Activated T-cell treated with anti-CD3 and anti-CD28 coated beads, Interleukin-2, amount 50 U/mL, for 1 hour (primary cell): ENCODE measurements around the gene PCDHA4.
"Not testable (repeated sequence)": the region's sequence is repeated elsewhere in the genome, so short reads cannot be mapped to it uniquely, and the experiment has no call there.

Experiments
- DNase-seq: peaks from one replicate; pipeline ENCODE4 v3.0.0-alpha.2; 2020

The PCDHA4 gene

DNA sequence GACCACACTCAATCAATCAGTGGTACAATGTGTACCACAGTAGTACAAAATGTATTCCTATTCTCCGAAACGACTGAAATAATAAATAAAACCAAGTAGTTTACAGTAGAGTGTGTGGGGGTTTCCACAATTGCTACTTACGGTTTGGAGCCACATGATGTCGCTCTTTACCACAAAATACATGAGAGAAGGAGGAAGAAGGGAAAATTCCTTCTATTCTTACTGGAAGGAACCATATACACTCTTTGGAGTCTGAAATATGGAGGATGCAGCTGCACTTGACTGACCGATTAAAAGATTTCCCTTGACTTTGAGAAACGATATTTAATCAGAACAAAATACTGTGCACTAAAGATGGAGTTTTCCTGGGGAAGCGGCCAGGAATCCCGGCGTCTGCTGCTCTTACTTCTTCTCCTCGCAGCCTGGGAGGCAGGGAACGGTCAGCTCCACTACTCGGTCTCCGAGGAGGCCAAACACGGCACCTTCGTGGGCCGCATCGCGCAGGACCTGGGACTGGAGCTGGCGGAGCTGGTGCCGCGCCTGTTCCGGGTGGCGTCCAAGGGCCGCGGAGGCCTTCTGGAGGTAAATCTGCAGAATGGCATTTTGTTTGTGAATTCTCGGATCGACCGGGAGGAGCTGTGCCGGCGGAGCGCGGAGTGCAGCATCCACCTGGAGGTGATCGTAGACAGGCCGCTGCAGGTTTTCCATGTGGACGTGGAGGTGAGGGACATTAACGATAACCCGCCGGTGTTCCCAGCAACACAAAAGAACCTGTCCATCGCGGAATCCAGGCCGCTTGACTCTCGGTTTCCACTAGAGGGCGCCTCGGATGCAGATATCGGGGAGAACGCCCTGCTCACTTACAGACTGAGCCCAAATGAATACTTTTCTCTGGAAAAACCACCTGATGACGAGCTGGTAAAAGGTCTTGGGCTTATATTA lies at the start of gene PCDHA4:
Gene PCDHA4, plus strand, starts transcription at position 235 of the 942 bp plus-strand sequence.
- no peak for DNase-seq

DNA sequence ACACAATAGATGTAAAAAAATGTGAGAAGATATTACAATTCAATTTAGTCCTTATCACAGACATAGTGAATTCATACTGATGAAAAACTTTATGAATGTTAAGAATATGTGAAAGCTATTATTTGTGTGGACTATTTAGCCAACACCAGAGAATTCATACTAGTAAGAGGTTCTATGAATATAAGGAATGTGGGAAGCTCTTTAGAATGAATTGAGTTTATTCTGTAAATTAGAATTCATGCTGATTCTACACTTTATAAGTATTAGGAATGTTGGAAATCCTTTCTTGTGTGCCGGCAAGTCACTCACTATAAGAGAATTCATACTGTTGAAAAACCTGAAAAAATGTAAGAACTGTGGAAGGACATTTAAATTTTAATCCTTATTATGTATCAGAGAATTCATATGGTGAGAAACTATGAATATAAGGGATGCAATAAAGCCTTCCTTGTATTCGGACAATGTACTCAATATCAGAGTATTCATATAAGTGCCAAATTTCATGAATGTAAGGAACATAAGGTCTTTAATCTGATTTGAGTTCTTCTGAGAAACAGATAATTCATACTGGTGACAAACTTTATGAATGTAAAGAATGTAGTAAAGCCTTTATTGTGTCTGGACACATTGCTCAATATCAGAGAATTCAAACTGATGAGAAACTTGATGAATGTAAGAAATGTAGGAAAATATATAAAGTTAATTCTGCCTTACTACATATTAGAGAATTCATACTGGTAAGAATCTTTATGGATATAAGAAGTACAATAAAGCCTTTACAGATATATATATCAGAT lies 42.5 kb upstream of the PCDHA4 start:
- DNase-seq, result no peak

DNA sequence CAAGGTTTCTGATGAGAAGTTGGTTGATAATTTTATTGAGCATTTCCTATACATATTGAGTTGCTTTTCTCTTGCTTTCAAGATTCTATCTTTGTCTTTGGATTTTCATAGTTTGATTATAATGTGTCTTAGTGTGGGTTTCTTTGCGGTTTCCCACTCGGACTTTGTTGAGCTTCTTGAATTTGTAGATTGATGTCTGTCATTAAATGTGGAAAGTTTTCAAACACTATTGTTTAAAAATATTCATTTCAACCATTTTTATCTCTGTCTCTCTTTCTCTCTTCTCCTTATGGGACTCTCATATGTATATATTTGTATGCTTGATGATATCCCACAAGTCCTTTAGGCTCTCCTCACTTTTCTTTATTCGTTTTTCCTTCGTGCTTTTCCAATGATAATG lies 39.4 kb upstream of the PCDHA4 start:
- DNase-seq, result no peak

DNA sequence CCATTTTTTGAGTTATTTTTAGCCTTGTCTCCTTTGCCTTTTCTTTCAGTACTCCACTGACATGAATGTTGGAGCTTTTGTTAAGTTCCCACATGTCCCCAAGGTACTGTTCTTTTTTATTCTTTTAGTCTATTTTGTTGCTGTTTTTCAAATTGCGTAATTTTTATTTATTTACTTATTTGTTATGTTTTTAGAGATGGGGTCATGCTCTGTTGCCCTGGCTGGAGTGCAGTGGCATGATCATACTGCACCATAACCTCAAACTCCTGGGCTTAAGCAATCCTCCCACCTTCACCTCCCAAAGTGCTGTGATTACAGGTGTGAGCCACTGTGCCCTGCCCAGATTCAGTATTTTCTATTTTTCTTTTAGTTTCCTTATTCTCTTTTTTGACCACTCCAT lies 26.4 kb upstream of the PCDHA4 start:
- no peak for DNase-seq

DNA sequence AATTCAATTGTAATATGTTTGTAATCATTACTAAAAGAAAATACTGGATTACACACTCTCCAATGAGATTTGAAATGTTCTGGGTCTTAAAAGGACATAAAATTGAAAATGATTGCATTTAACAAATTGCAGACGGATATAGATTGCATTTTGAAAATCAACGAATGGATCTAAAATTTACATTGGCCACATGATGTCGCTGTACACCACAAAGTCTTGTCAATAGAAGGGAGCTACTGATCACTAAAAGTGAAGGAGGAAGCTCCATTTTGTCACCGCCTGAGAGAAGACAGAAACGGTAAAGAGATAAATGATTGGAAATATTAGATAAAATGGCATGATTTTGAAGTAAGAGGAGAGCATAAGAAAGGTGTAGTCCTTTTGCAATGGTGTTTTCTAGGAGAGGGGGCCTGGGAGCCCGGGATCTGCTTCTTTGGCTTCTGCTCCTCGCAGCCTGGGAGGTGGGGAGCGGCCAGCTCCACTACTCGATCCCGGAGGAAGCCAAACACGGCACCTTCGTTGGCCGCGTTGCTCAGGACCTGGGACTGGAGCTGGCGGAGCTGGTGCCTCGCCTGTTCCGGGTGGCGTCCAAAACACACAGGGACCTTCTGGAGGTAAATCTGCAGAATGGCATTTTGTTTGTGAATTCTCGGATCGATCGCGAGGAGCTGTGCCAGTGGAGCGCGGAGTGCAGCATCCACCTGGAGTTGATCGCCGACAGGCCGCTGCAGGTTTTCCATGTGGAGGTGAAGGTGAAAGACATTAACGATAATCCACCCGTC lies 20.8 kb upstream of the PCDHA4 start, which contains the start of gene PCDHA1:
Gene PCDHA1, plus strand, starts transcription at position 236 of the 782 bp plus-strand sequence.
- no peak for DNase-seq

DNA sequence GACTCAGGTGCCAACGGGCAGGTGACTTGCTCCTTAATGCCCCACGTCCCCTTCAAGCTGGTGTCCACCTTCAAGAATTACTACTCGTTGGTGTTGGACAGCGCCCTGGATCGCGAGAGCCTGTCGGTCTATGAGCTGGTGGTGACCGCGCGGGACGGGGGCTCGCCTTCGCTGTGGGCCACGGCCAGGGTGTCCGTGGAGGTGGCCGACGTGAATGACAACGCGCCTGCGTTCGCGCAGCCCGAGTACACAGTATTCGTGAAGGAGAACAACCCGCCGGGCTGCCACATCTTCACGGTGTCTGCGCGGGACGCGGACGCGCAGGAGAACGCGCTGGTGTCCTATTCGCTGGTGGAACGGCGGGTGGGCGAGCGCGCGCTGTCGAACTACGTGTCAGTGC lies 19.4 kb upstream of the PCDHA4 start:
- not testable (repeated sequence) for DNase-seq

DNA sequence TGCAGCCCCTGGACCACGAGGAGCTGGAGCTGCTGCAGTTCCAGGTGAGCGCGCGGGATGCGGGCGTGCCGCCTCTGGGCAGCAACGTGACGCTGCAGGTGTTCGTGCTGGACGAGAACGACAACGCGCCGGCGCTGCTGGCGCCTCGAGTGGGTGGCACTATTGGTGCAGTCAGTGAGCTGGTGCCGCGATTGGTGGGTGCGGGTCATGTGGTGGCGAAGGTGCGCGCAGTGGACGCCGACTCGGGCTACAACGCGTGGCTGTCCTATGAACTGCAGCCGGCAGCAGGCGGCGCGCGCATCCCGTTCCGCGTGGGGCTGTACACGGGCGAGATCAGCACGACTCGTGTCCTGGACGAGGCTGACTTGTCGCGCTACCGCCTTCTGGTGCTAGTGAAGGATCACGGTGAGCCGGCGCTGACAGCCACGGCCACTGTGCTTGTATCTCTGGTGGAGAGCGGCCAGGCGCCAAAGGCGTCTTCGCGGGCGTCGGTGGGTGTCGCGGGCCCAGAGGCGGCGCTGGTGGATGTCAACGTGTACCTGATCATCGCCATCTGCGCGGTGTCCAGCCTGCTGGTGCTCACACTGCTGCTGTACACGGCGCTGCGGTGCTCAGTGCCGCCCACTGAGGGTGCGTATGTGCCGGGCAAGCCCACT lies 18.9 kb upstream of the PCDHA4 start:
- DNase-seq, result not testable (repeated sequence)

DNA sequence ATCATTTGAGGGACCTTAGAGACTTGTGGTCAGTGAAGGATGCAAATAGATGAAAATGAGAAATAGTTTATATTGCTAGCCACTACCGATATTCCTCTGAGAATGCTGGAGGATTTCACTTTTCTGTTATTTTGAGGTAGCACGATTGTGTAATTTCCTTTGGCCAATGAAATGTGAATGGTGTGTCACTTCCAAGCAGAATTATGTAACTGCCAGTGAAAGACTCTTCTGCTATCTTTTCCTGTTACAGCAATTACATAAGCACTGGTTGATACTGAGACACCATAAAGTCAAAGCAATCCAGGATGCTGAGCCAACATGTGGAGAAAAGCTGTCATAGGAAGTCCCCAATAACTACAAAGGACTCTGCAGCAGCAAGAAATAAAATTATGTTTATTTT lies 15.8 kb upstream of the PCDHA4 start:
- DNase-seq, result no peak

DNA sequence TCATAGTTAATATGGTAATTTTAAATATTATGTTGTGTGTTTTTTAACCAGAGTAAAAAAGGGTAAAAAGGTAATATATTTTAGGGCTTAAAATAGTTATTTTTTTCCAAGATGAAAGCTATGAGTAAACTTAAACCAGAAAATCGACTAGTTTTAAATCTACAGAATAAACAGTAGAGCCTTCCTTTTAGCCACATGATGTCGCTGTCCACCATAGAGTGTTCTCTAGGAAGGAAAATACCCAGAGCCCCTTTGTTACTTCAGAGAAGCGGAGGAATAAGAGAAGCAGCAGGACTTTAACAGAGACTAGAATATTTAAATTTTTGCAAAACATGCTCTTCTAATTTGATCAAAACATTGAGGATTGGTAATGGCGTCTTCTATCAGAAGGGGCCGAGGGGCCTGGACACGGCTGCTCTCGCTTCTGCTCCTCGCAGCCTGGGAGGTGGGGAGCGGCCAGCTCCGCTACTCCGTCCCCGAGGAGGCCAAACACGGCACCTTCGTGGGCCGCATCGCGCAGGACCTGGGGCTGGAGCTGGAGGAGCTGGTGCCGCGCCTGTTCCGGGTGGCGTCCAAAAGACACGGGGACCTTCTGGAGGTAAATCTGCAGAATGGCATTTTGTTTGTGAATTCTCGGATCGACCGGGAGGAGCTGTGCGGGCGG lies 12.1 kb upstream of the PCDHA4 start, which contains the start of gene PCDHA2:
Gene PCDHA2, plus strand, starts transcription at position 258 of the 664 bp plus-strand sequence.
- DNase-seq, result no peak

DNA sequence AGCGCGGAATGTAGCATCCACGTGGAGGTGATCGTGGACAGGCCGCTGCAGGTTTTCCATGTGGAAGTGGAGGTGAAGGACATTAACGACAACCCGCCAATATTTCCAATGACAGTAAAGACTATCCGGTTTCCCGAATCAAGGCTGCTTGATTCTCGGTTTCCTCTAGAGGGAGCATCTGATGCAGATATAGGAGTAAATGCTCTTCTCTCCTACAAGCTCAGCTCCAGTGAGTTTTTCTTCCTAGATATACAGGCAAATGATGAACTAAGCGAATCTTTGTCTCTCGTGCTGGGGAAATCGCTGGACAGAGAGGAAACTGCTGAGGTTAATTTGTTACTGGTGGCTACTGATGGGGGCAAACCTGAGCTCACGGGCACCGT lies 11.6 kb upstream of the PCDHA4 start:
- DNase-seq, result no peak

DNA sequence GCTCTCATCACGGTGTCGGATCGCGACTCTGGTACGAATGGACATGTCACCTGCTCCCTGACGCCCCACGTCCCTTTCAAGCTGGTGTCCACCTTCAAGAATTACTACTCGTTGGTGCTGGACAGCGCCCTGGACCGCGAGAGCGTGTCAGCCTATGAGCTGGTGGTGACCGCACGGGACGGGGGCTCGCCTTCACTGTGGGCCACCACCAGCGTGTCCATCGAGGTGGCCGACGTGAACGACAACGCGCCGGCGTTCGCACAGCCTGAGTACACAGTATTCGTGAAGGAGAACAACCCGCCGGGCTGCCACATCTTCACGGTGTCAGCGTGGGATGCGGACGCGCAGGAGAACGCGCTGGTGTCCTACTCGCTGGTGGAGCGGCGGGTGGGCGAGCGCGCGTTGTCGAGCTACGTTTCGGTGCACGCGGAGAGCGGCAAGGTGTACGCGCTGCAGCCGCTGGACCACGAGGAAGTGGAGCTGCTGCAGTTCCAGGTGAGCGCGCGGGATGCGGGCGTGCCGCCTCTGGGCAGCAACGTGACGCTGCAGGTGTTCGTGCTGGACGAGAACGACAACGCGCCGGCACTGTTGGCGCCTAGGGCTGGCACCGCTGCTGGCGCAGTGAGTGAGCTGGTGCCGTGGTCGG lies 10.7 kb upstream of the PCDHA4 start:
- not testable (repeated sequence) for DNase-seq

DNA sequence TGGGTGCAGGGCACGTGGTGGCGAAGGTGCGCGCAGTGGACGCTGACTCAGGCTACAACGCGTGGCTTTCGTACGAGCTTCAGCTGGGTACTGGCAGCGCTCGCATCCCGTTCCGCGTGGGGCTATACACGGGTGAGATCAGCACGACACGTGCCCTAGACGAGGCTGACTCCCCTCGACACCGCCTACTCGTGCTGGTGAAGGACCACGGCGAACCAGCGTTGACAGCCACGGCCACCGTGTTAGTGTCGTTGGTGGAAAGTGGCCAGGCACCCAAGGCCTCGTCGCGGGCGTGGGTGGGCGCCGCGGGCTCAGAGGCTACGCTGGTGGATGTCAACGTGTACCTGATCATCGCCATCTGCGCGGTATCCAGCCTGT lies 10.2 kb upstream of the PCDHA4 start:
- DNase-seq, result no peak

DNA sequence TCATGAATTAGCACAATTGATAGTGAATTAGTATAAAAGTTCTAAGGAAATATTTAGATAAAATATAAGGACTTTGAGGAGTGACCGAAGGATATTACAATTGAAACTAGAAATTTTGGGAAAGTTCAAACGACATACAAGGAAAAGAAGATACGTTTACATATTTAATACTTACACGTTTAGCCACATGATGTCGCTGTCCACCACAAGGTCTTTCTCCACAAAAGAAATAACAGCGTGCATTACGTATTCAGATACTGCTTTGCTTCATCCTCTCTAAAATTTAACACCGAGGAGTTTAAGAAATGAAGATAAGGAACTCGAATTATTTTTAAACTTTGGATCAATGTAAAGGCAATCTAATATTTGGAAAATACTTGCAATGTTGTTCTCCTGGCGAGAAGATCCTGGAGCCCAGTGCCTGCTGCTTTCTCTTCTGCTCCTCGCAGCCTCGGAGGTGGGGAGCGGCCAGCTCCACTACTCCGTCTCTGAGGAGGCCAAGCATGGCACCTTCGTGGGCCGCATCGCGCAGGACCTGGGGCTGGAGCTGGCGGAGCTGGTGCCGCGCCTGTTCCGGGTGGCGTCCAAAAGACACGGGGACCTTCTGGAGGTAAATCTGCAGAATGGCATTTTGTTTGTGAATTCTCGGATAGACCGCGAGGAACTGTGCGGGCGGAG lies 5.9 kb upstream of the PCDHA4 start, which contains the start of gene PCDHA3:
Gene PCDHA3, plus strand, starts transcription at position 242 of the 678 bp plus-strand sequence.
- DNase-seq, result no peak

DNA sequence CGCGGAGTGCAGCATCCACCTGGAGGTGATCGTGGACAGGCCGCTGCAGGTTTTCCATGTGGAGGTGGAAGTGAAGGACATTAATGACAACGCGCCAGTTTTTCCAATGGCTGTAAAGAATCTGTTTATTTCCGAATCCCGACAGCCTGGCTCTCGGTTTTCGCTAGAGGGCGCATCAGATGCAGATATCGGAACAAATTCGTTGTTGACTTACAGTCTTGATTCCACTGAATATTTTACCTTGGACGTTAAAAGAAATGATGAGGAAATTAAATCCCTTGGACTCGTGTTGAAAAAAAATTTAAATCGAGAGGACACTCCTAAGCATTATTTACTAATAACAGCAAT lies 5.4 kb upstream of the PCDHA4 start:
- no peak for DNase-seq

DNA sequence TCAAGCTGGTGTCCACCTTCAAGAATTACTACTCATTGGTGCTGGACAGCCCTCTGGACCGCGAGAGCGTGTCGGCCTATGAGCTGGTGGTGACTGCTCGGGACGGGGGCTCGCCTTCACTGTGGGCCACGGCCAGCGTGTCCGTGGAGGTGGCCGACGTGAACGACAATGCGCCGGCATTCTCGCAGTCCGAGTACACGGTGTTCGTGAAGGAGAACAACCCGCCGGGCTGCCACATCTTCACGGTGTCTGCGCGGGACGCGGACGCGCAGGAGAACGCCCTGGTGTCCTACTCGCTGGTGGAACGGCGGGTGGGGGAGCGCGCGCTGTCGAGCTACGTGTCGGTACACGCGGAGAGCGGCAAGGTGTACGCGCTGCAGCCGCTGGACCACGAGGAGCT lies 4.5 kb upstream of the PCDHA4 start:
- DNase-seq, result not testable (repeated sequence)

DNA sequence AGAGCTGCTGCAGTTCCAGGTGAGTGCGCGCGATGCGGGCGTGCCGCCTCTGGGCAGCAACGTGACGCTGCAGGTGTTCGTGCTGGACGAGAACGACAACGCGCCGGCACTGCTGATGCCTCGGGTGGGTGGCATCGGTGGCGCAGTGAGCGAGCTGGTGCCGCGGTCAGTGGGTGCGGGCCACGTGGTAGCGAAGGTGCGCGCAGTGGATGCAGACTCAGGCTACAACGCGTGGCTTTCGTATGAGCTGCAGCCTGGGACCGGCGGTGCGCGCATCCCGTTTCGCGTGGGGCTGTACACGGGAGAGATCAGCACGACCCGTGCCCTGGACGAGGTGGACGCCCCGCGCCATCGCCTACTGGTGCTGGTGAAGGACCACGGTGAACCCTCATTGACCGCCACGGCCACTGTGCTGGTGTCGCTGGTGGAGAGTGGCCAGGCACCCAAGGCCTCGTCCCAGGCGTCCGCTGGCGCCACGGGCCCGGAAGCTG lies 4.0 kb upstream of the PCDHA4 start:
- DNase-seq, result no peak

DNA sequence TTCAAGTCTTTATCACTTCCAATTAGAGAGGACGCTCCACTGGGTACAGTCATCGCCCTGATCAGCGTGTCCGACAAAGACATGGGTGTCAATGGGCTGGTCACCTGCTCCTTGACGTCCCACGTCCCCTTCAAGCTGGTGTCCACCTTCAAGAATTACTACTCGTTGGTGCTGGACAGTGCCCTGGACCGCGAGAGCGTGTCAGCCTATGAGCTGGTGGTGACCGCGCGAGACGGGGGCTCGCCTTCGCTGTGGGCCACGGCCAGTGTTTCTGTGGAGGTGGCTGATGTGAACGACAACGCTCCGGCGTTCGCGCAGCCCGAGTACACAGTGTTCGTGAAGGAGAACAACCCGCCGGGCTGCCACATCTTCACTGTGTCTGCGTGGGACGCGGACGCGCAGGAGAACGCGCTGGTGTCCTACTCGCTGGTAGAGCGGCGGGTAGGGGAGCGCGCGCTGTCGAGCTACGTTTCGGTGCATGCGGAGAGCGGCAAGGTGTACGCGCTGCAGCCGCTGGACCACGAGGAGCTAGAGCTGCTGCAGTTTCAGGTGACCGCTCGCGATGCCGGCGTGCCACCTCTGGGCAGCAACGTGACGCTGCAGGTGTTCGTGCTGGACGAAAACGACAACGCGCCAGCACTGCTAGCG lies 1.5 kb downstream of the PCDHA4 start:
- DNase-seq, result not testable (repeated sequence)

DNA sequence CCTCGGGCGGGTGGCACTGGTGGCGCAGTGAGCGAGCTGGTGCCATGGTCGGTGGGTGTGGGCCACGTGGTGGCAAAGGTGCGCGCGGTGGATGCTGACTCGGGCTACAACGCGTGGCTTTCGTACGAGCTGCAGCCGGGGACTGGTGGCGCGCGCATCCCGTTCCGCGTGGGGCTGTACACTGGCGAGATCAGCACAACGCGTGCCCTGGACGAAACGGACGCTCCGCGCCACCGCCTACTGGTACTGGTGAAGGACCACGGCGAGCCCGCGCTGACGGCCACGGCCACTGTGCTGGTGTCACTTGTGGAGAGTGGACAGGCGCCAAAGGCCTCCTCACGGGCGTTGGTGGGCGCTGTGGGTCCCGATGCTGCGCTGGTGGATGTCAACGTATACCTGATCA lies 2.0 kb downstream of the PCDHA4 start:
- no peak for DNase-seq

DNA sequence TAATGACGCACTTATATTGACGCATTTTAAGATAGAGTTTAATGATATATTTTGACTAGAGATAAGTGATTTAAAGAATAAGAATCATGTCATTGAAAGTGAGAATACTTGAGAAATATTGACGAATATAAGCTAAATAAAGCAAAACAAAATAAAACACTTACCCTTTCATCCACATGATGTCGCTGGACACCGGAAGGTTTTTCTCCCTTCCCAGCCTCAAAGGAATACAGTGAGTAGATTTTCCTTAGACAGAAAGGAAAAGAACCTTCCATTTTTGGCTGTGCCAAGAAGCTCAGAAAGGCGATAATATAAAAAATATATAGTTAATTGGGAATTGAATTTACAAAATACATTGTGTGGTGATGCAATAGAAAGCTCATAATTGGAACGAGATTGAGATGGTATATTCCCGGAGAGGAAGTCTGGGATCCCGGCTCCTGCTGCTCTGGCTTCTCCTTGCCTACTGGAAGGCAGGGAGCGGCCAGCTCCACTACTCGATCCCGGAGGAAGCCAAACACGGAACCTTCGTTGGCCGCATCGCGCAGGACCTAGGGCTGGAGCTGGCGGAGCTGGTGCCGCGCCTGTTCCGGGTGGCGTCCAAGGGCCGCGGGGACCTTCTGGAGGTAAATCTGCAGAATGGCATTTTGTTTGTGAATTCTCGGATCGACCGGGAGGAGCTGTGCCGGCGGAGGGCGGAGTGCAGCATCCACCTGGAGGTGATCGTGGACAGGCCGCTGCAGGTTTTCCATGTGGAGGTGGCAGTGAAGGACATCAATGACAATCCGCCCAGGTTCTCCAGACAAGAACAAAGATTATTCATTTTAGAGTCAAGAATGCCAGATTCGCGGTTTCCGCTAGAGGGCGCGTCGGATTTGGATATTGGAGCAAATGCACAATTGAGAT lies 14.8 kb downstream of the PCDHA4 start, which contains the start of gene PCDHA5:
Gene PCDHA5, plus strand, starts transcription at position 239 of the 906 bp plus-strand sequence.
- DNase-seq, result no peak
